NCI-H1436 (cell line): ENCODE results near the gene OR14K1.
"Not testable (repeated sequence)": the region's sequence is repeated elsewhere in the genome, so short reads cannot be mapped to it uniquely, and the experiment has no call there.

ENCODE experiments used
- DNase-seq: peaks from one replicate; lab custom pipeline; 2025; lab: John Stamatoyannopoulos, UW

The OR14K1 gene

GRCh38 chr1:247738315-247738714, at the start of gene OR14K1:
Gene OR14K1 (plus strand): TSS chr1:247738615. CDS start chr1:247738615, 0 bp downstream.
- no peak for DNase-seq

GRCh38 chr1:247701338-247701737, 37.1 kb upstream of the OR14K1 start:
- no peak for DNase-seq

- not testable (repeated sequence) for DNase-seq
Observed at GRCh38 chr1:247710681-247711080, 27.7 kb upstream of the OR14K1 start.

GRCh38 chr1:247713753-247714152, 24.7 kb upstream of the OR14K1 start:
- DNase-seq, result no peak

GRCh38 chr1:247716546-247716945, 21.9 kb upstream of the OR14K1 start, which contains the start of gene OR6F1:
Gene OR6F1 (minus strand): TSS chr1:247716646. CDS start chr1:247712755, 3,891 bp downstream.
- no peak for DNase-seq

- DNase-seq, result no peak
Observed at GRCh38 chr1:247721222-247721621, 17.2 kb upstream of the OR14K1 start.

GRCh38 chr1:247740721-247741120, 2.3 kb downstream of the OR14K1 start:
- DNase-seq, result no peak

GRCh38 chr1:247741756-247742155, 3.3 kb downstream of the OR14K1 start:
- DNase-seq, result no peak

GRCh38 chr1:247742215-247742760, 3.9 kb downstream of the OR14K1 start:
- not testable (repeated sequence) for DNase-seq

GRCh38 chr1:247746391-247746935, 8.0 kb downstream of the OR14K1 start:
- no peak for DNase-seq

- no peak for DNase-seq
Observed at GRCh38 chr1:247747616-247748015, 9.2 kb downstream of the OR14K1 start.

GRCh38 chr1:247748041-247748440, 9.6 kb downstream of the OR14K1 start, which contains the start of gene OR14A2:
Gene OR14A2 (minus strand): TSS chr1:247748141.
- DNase-seq, result no peak

GRCh38 chr1:247749870-247750269, 11.5 kb downstream of the OR14K1 start:
- no peak for DNase-seq

GRCh38 chr1:247754311-247754710, 15.9 kb downstream of the OR14K1 start:
- DNase-seq, result not testable (repeated sequence)

- no peak for DNase-seq
Observed at GRCh38 chr1:247760456-247760855, 22.0 kb downstream of the OR14K1 start, which contains the start of gene OR1C1. Gene OR1C1 (minus strand): TSS chr1:247760556. CDS start chr1:247758406, 2,150 bp downstream.

GRCh38 chr1:247769603-247770002, 31.2 kb downstream of the OR14K1 start:
- DNase-seq, result no peak
